Trophoblast cell (in vitro differentiated cells and primary cell): ENCODE measurements around the gene TSC2.
"Not testable (repeated sequence)": the region's sequence is repeated elsewhere in the genome, so short reads cannot be mapped to it uniquely, and the experiment has no call there.

Source experiments
- DNase-seq, 2 donors: peaks; one replicate each; pipeline ENCODE4 v3.0.0-alpha.2; 2016
- H2AFZ ChIP-seq: 2 replicates; pipeline ENCODE4 v1.6.1; 2013; ENCODE audit warnings: low read length, moderate library complexity, mild to moderate bottlenecking; ENCODE audit not compliant: insufficient read depth, poor library complexity
- H2AK5ac ChIP-seq: 2 replicates; pipeline ENCODE4 v1.6.1; 2013; ENCODE audit warnings: mild to moderate bottlenecking, low read length
- H2BK120ac ChIP-seq: 2 replicates; pipeline ENCODE4 v1.6.1; 2013; ENCODE audit warnings: low read length, mild to moderate bottlenecking, moderate library complexity; ENCODE audit not compliant: insufficient read depth, poor library complexity
- H2BK12ac ChIP-seq: 2 replicates; pipeline ENCODE4 v1.6.1; 2013; ENCODE audit warnings: mild to moderate bottlenecking, low read length, moderate library complexity
- H2BK5ac ChIP-seq: 2 replicates; pipeline ENCODE4 v1.6.1; 2013; ENCODE audit warnings: low read length, low read depth, moderate library complexity, mild to moderate bottlenecking; ENCODE audit not compliant: poor library complexity
- H3K14ac ChIP-seq: 2 replicates; pipeline ENCODE4 v1.6.1; 2013; ENCODE audit warnings: mild to moderate bottlenecking, low read length
- H3K18ac ChIP-seq: 2 replicates; pipeline ENCODE4 v1.6.1; 2013; ENCODE audit warnings: mild to moderate bottlenecking, low read length
- H3K23ac ChIP-seq: 2 replicates; pipeline ENCODE4 v1.6.1; 2013; ENCODE audit warnings: low read length
- H3K27ac ChIP-seq: 2 replicates; pipeline ENCODE4 v1.5.1; 2013; ENCODE audit warnings: low read depth, mild to moderate bottlenecking, inconsistent platforms, low read length, moderate library complexity
- H3K27me3 ChIP-seq: 2 replicates; pipeline ENCODE4 v1.6.1; 2013; ENCODE audit warnings: inconsistent platforms, mild to moderate bottlenecking, low read length, moderate library complexity; ENCODE audit not compliant: insufficient read depth
- H3K36me3 ChIP-seq, 2 experiments: 1 replicate in 1 of 2; 2 replicates in 1 of 2; pipeline ENCODE4 v1.6.1; 2013; ENCODE audit warnings: low read length in 2 of 2, mild to moderate bottlenecking in 2 of 2, moderate library complexity in 1 of 2; ENCODE audit not compliant: insufficient read depth in 2 of 2, control insufficient read depth in 1 of 2
- H3K4ac ChIP-seq: 2 replicates; pipeline ENCODE4 v1.6.1; 2013; ENCODE audit warnings: low read depth, mild to moderate bottlenecking, low read length, moderate library complexity
- H3K4me1 ChIP-seq, 2 experiments: 1 replicate in 1 of 2; 2 replicates in 1 of 2; pipeline ENCODE4 v1.6.1; 2013; ENCODE audit warnings: low read length in 2 of 2, mild to moderate bottlenecking in 2 of 2, moderate library complexity in 1 of 2; ENCODE audit not compliant: insufficient read depth in 2 of 2, control insufficient read depth in 1 of 2
- H3K4me2 ChIP-seq: 2 replicates; pipeline ENCODE4 v1.6.1; 2013; ENCODE audit warnings: inconsistent platforms, mild to moderate bottlenecking, low read length, moderate library complexity
- H3K4me3 ChIP-seq: 2 replicates; pipeline ENCODE4 v1.5.1; 2013; ENCODE audit warnings: mild to moderate bottlenecking, low read depth, low read length, inconsistent platforms
- H3K79me1 ChIP-seq: one replicate; pipeline ENCODE4 v1.6.1; 2013; ENCODE audit warnings: low read length
- H3K79me2 ChIP-seq: 2 replicates; pipeline ENCODE4 v1.6.1; 2013; ENCODE audit warnings: low read length, mild to moderate bottlenecking; ENCODE audit not compliant: control insufficient read depth, insufficient read depth, poor library complexity
- H3K9ac ChIP-seq: 2 replicates; pipeline ENCODE4 v1.6.1; 2013; ENCODE audit warnings: mild to moderate bottlenecking, low read length
- H3K9me3 ChIP-seq: 2 replicates; pipeline ENCODE4 v1.6.1; 2013; ENCODE audit warnings: low read depth, mild to moderate bottlenecking, control low read depth, inconsistent platforms, low read length; ENCODE audit not compliant: insufficient read depth
- H4K12ac ChIP-seq: 2 replicates; pipeline ENCODE4 v1.6.1; 2013; ENCODE audit warnings: low read depth, mild to moderate bottlenecking, low read length, moderate library complexity
- H4K8ac ChIP-seq: 2 replicates; pipeline ENCODE4 v1.6.1; 2013; ENCODE audit warnings: low read depth, mild to moderate bottlenecking, low read length, moderate library complexity
- H4K91ac ChIP-seq: one replicate; pipeline ENCODE4 v1.6.1; 2013; ENCODE audit warnings: low read depth, mild to moderate bottlenecking, low read length, moderate library complexity
- WGBS: extraction: QIAGEN DNeasy Blood & Tissue Kit; methylation state at CpG from one replicate; pipeline ENCODE4 v1.1.7; 2013; ENCODE audit warnings: missing lambda C conversion rate; ENCODE audit not compliant: insufficient read length, insufficient coverage; ENCODE audit errors: extremely low coverage; 5-methylcytosine and 5-hydroxymethylcytosine counted together

TSC2 gene

DNA sequence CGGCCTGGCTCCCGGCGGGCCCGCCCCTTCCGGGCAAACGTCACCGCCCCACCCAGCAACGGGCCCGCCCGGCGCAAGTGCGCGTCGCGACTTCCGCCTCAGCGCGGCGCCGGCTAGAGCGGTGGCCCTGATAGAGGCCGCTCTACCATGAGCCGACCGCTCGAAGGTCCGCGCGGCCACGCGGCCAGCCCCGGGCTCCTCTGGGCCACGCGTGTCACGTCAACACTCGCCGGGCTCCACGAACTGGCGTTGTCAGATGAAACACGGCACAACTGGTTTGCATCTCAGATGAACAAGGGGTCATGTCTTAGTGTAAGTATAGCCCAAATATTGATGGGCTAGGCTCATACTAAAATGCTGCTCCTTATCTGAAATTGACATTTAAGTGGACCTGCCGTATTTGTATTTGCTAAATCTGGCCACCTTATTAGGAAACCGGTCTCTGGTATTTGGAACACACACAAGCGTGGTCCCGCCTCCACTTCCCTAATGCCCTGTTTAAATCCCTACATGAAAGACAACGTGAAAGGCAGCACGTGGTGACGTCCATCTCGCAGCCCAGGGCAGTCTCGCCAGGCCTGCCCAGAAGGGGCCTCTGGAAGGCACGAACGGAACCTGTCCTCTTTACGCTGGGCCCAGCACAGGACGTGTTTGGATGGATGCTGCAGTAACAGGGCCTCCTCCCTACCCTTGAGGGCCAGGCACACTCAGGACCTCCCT, 37.8 kb upstream of the TSC2 start, which contains the start of gene ZNF598:
Gene ZNF598 (minus strand): TSS at position 31 of the 720 bp plus-strand sequence.
- H2AFZ ChIP-seq: peak within 1 kb of the TSS; percentile 50
- H3K4ac ChIP-seq: peak within 1 kb of the TSS; percentile 68
- peak within 1 kb of the TSS; percentile 40 for H3K27ac ChIP-seq

GRCh38 chr16:2011726-2012125, 36.1 kb upstream of the TSC2 start:
- not testable (repeated sequence) for H3K23ac ChIP-seq
- WGBS: no CpG with 5 or more reads among the region's 9 CpGs

More for the DNA sequence above, 37.8 kb upstream of the TSC2 start, which contains the start of gene ZNF598:
- peak within 1 kb of the TSS; percentile 52 for H2BK120ac ChIP-seq
- no peaks in the 10 kb centered on the region for H3K27me3 ChIP-seq
- H3K4me1 ChIP-seq: peaks cover 8 to 21% of the 10 kb centered on the region in 2 experiments
- H4K8ac ChIP-seq: peak within 1 kb of the TSS; percentile 89
- peak within 1 kb of the TSS; percentile 87 for H4K91ac ChIP-seq
- DNase-seq: peak; percentile 83 to 92
- peak within 1 kb of the TSS; percentile 96 for H3K4me3 ChIP-seq
- H3K79me2 ChIP-seq: peaks cover 13% of the 10 kb centered on the region
- no peak within 1 kb of the TSS for H3K23ac ChIP-seq
- H3K4me2 ChIP-seq: peak within 1 kb of the TSS; percentile 85
- H3K79me1 ChIP-seq: peaks cover 7% of the 10 kb centered on the region
- peak within 1 kb of the TSS; percentile 81 for H3K18ac ChIP-seq
- H2AK5ac ChIP-seq: peak within 1 kb of the TSS; percentile 88
- peak within 1 kb of the TSS; percentile 62 for H2BK5ac ChIP-seq
- peaks cover 1% of the 10 kb centered on the region for H3K9me3 ChIP-seq
- peaks cover 6 to 9% of the 10 kb centered on the region in 2 experiments for H3K36me3 ChIP-seq
- H2BK12ac ChIP-seq: no peak within 1 kb of the TSS
- peak within 1 kb of the TSS; percentile 99 for H3K9ac ChIP-seq
- peak within 1 kb of the TSS; percentile 88 for H3K14ac ChIP-seq
- no CpG with 5 or more reads among the region's 52 CpGs for WGBS
- H4K12ac ChIP-seq: peak within 1 kb of the TSS; percentile 90

DNA sequence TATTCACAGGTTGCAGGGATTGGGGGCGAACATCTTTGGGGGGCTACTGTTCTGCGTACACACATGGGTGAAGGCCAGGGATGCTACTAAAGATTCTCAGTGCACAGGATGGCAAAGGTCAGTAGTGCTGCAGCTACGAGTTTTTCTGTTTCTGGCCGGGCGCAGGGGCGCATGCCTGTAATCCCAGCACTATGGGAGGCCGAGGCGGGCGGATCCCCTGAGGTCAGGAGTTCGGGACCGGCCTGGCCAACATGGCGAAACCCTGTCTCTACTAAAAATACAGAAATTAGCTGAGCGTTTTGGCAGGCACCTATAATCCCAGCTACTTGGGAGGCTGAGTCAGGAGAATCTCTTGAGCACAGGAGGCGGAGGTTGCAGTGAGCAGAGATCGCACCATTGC, 34.3 kb upstream of the TSC2 start:
- Histone ChIP-seq H4K12ac (no peak overlapping the region), H3K9ac (no peak overlapping the region)
- no CpG with 5 or more reads among the region's 15 CpGs for WGBS

More at GRCh38 chr16:2011726-2012125, 36.1 kb upstream of the TSC2 start:
- not testable (repeated sequence) for H3K4ac ChIP-seq, H3K79me1 ChIP-seq, H2BK120ac ChIP-seq, H2BK5ac ChIP-seq, H3K14ac ChIP-seq, H2AK5ac ChIP-seq, H3K18ac ChIP-seq, H4K91ac ChIP-seq, H2AFZ ChIP-seq, H4K8ac ChIP-seq, H3K27me3 ChIP-seq, H3K27ac ChIP-seq, H3K9me3 ChIP-seq, H3K4me3 ChIP-seq, H3K36me3 ChIP-seq, H3K9ac ChIP-seq, H3K79me2 ChIP-seq, H4K12ac ChIP-seq, H3K4me2 ChIP-seq, H2BK12ac ChIP-seq, DNase-seq
- H3K4me1 ChIP-seq: peaks cover 8 to 21% of the 10 kb centered on the region in 2 experiments

DNA sequence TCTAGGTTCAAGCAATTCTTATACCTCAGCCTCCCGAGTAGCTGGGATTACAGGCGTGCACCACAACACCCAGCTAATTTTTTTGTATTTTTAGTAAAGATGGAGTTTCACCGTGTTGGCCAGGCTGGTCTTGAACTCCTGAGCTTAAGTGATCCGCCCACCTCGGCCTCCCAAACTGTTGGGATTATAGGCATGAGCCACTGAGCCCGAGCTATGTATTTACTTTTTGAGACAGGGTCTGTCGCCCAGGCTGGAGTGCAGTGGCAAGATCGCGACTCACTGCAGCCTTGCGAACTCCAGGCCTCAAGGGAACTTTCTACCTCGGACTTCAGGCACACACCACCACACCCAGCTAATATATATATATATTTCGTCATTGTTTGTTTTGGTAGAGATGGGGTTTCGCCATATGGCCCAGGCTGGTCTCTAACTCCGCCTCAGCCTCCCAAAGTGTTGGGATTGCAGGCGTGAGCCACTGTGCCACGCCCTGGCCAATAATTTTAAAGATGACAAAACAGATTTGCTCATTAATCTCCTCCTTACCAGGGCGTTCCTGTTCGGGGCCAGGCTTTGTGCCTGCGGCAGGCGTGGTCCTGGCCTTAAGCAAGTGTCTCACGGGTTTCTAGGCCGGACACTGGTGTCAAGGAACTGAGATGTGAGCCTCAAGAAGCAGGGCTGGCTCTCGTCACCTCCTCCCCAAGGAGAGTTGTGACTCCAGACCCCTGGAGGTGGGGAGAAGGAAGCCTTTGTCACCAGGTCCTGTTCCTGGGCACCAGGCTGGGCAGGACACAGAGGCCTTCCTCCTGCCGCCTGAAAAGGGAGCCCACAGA, 32.5 kb upstream of the TSC2 start:
- H3K14ac ChIP-seq: no peak overlapping the region
- no peak overlapping the region for H4K12ac ChIP-seq
- H3K79me2 ChIP-seq: no peaks in the 10 kb centered on the region
- no peak overlapping the region for H2BK12ac ChIP-seq
- H3K4me1 ChIP-seq: peaks cover 10 to 12% of the 10 kb centered on the region in 2 experiments
- H3K27me3 ChIP-seq: peaks cover 17% of the 10 kb centered on the region
- DNase-seq: no peak
- H3K18ac ChIP-seq: no peak overlapping the region
- no CpG with 5 or more reads among the region's 24 CpGs for WGBS
- H2BK5ac ChIP-seq: no peak overlapping the region
- H4K91ac ChIP-seq: no peak overlapping the region
- H3K4me2 ChIP-seq: no peak overlapping the region
- no peak overlapping the region for H3K9ac ChIP-seq
- no peaks in the 10 kb centered on the region for H3K36me3 ChIP-seq
- H2BK120ac ChIP-seq: no peak overlapping the region
- no peak overlapping the region for H3K4me3 ChIP-seq
- H3K23ac ChIP-seq: no peak overlapping the region
- no peak overlapping the region for H3K27ac ChIP-seq
- H3K4ac ChIP-seq: no peak overlapping the region
- H2AFZ ChIP-seq: no peak overlapping the region
- peaks cover 1% of the 10 kb centered on the region for H3K9me3 ChIP-seq
- H2AK5ac ChIP-seq: no peak overlapping the region
- H4K8ac ChIP-seq: no peak overlapping the region
- no peaks in the 10 kb centered on the region for H3K79me1 ChIP-seq

More for the DNA sequence above, 34.3 kb upstream of the TSC2 start:
- peaks cover 7% of the 10 kb centered on the region for H3K79me2 ChIP-seq
- H3K4me2 ChIP-seq: no peak overlapping the region
- H3K4ac ChIP-seq: no peak overlapping the region
- H4K8ac ChIP-seq: no peak overlapping the region
- no peak overlapping the region for H3K4me3 ChIP-seq
- H3K27ac ChIP-seq: no peak overlapping the region
- H2BK120ac ChIP-seq: no peak overlapping the region
- no peak overlapping the region for H2AK5ac ChIP-seq
- peaks cover 8 to 10% of the 10 kb centered on the region in 2 experiments for H3K4me1 ChIP-seq
- no peak for DNase-seq
- no peaks in the 10 kb centered on the region for H3K9me3 ChIP-seq
- H4K91ac ChIP-seq: no peak overlapping the region
- no peak overlapping the region for H2AFZ ChIP-seq
- peaks cover 7% of the 10 kb centered on the region for H3K79me1 ChIP-seq
- H2BK12ac ChIP-seq: no peak overlapping the region
- no peak overlapping the region for H3K23ac ChIP-seq
- no peaks in the 10 kb centered on the region for H3K36me3 ChIP-seq
- peaks cover 2% of the 10 kb centered on the region for H3K27me3 ChIP-seq
- H3K14ac ChIP-seq: no peak overlapping the region
- no peak overlapping the region for H3K18ac ChIP-seq
- no peak overlapping the region for H2BK5ac ChIP-seq
